GM12892 (cell line): ENCODE data around the gene PSMG3.

Experiments used
- POLR2A ChIP-seq: IDR thresholded peaks from 2 replicates; pipeline ENCODE4 v1.6.1; 2011; ENCODE audit warnings: low read depth, low read length, control low read depth
- POLR2AphosphoS5 ChIP-seq: IDR thresholded peaks from 2 replicates; pipeline ENCODE4 v1.6.1; 2011; ENCODE audit warnings: low read depth, low read length, control low read depth

DNA sequence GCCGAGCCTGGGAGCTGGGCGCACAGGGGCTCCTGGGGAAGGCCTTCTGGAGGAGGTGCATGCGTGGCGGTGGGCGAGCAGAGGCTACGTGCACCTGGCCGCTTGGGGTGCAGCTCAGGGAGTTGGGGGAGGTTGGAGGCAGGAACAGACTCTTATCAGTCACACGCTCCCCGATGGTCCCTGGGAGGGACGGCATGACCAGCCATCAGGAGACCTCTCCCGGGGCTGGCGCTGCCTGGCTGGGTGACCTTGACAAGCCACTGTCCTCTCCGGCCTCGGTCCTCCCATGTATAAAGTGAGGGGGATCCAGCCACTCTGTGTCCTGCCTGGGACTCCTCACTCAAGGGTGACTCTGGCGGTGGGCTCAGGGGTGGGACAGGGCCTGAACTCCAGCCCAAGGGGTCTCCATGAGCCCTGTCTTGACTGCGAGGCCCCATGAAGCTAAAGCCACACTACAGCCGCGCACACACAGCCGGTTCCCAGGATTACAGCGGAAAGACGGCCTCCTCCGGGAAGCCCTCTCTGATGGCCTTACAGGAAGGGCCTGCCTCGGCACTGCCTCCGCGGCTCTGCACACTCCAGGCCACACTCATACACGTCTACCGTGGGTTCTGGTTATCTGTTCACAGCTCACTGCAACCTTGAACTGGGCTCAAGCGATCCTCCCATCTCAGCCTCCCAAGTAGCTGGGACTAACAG lies 16.2 kb downstream of the PSMG3 start:
- no peak for TF ChIP-seq POLR2A
- TF ChIP-seq POLR2AphosphoS5, result no peak
